Prostate gland (tissue), 2 donors: ENCODE data around the gene LIPC.

Source experiments
- POLR2AphosphoS5 ChIP-seq: sonication (generic); formaldehyde crosslinking; IDR thresholded peaks from one replicate; pipeline ENCODE4 v1.6.1; 2017; ENCODE audit warnings: antibody characterized with exemption
- TF ChIP-seq, protein P1 (sequence below), 4 experiments: fragments of 200-600 bp in 2 of 4; fragments of 450-650 bp in 2 of 4; sonication (generic) in 2 of 4; IDR thresholded peaks; 1 replicate in 3 of 4; 2 replicates in 1 of 4; pipeline ENCODE4 v1.5.1; 2016 to 2019; ENCODE audit warnings: antibody characterized with exemption in 4 of 4, mild to moderate bottlenecking in 2 of 4, moderate library complexity in 2 of 4

DNA sequence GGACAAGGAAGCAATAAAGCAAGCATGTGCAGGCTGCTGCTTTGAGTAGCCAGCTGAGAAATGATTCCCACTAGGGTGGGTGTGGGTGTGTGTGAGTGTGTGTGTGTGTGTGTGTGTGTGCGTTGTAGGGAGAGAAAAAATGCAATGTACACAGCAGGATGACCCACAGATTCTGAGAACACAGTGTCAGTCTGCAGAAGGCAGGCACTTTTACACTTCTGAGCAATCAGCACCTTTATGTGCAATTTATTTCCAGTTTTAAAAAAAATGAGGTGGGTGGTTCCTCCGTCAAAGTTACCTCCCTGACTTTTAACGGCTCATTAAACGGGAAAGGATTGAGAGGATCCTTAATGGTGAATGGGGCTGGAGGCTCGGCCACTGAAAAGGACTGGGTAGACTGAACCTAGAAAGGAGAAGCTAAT lies 38.5 kb upstream of the LIPC start:
- TF ChIP-seq, protein P1, sequence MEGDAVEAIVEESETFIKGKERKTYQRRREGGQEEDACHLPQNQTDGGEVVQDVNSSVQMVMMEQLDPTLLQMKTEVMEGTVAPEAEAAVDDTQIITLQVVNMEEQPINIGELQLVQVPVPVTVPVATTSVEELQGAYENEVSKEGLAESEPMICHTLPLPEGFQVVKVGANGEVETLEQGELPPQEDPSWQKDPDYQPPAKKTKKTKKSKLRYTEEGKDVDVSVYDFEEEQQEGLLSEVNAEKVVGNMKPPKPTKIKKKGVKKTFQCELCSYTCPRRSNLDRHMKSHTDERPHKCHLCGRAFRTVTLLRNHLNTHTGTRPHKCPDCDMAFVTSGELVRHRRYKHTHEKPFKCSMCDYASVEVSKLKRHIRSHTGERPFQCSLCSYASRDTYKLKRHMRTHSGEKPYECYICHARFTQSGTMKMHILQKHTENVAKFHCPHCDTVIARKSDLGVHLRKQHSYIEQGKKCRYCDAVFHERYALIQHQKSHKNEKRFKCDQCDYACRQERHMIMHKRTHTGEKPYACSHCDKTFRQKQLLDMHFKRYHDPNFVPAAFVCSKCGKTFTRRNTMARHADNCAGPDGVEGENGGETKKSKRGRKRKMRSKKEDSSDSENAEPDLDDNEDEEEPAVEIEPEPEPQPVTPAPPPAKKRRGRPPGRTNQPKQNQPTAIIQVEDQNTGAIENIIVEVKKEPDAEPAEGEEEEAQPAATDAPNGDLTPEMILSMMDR (IDR thresholded peaks at IDR 0.05), result no peak
- TF ChIP-seq POLR2AphosphoS5, result peak; percentile 35
